Erythroblast (primary cell): ENCODE measurements around the gene SHLD2.
"Not testable (repeated sequence)": the region's sequence is repeated elsewhere in the genome, so short reads cannot be mapped to it uniquely, and the experiment has no call there.

Source experiments
- DNase-seq, 2 experiments: peaks; one replicate each; lab custom pipeline; 2025; lab: John Stamatoyannopoulos, UW
- GATA1 ChIP-seq: IDR thresholded peaks from 2 replicates; pipeline ENCODE4 v1.6.1; 2011; ENCODE audit warnings: low read depth, mild to moderate bottlenecking, control low read depth, low read length, moderate library complexity
- POLR2A ChIP-seq: IDR thresholded peaks from 2 replicates; pipeline ENCODE4 v1.6.1; 2011; ENCODE audit warnings: mild to moderate bottlenecking, low read length

Gene SHLD2

DNA sequence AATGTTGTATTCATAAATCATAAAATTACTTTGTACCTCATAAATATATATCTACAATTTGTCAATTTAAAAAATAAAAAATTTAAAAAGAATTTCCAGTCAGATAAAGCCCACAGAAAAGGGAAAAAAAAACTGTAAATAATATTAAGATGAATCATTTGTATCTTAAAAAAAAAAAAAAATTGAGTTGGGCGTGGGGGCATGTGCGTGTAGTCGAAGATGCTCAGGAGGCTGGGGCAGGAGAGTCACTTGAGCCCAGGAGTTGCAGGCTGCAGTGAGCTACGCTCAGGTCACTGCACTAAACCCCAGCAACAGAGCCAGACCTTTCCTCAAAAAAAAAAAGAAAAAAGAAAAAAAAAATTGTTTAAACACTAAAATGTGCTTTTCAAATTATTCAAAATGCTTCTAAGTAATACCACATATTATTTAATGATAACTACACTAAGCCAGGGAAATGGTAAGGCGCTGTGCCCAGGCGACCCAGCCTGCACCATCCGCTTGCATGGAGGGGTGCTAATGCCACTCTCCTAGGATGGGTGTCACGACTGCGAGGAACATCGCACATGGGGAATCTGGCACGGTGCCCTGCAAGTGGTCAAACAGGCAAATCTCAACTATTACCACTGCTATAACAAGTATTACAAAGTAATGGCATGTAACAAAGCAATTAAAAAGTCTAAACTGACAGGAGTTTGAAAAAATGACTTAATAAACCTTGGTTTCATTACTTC lies 15.7 kb upstream of the SHLD2 start:
- TF ChIP-seq GATA1 (no peak), POLR2A (no peak)
- DNase-seq = no peak

DNA sequence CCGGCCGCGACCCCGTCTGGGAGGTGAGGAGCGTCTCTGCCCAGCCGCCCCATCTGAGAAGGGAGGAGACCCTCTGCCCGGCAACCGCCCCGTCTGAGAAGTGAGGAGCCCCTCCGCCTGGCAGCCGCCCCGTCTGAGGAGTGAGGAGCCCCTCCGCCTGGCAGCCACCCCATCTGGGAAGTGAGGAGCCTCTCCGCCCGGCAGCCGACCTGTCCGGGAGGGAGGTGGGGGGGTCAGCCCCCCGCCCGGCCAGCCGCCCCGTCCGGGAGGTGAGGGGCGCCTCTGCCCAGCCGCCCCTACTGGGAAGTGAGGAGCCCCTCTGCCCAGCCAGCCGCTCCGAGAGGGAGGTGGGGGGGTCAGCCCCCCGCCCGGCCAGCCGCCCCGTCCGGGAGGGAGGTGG lies 14.4 kb upstream of the SHLD2 start:
- DNase-seq = not testable (repeated sequence)

DNA sequence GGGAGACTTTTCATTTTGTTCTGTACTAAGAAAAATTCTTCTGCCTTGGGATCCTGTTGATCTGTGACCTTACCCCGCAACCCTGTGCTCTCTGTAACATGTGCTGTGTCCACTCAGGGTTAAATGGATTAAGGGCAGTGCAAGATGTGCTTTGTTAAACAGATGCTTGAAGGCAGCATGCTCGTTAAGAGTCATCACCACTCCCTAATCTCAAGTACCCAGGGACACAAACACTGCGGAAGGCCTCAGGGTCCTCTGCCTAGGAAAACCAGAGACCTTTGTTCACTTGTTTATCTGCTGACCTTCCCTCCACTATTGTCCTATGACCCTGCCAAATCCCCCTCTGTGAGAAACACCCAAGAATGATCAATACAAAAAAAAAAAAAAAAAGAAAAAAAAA lies 13.4 kb upstream of the SHLD2 start:
- DNase-seq = not testable (repeated sequence)

DNA sequence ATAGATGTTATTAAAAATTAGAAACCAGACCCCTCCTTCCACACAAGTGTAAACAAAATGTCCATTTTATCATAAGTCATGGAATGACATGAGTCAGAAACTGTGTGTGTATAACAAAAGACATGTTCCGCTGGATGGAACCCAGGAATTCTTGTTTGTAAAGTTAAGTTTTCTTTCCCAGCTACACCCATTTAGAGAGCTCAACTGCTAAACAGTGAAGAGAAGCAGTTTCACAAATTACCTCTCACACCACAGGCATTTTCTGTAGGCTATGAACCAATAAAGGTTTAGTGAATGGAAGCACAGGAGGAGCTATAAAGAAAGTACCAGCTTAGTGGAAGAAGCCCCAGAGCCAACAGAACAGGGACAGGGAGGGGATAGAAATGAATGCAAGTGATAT lies 12.8 kb upstream of the SHLD2 start:
- DNase-seq = not testable (repeated sequence)

DNA sequence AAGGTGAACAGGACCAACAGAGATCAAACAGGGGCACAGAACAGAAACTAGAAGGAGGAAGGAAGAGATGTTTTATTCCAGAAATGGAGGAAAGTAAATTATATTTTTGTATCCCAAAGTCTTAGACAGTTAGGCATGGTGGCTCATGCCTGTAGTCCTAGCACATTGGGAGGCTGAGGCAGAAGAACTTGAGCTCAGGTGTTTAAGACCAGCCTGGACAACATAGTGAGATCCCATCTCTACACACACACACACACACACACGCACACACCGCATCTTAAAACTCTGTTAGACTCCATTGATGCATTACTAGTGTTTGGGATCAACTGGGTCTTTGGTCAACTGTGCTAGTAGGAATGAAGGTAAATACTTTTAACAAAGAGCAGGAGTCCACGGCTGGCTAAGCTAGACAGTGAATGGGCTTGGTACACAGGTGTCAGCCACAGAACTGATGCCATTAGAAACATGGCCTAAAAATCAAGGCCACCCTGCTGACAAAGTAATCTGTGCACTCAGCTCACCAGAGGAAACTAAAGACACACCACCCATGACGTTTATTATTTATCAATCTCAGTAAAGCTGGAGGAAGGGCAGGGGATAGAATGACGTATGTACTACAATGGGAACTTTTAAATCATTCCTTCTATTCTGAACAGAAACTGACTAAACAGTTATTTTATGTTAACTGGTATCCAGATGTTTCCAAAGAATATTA lies 11.3 kb upstream of the SHLD2 start:
- DNase-seq = not testable (repeated sequence)

DNA sequence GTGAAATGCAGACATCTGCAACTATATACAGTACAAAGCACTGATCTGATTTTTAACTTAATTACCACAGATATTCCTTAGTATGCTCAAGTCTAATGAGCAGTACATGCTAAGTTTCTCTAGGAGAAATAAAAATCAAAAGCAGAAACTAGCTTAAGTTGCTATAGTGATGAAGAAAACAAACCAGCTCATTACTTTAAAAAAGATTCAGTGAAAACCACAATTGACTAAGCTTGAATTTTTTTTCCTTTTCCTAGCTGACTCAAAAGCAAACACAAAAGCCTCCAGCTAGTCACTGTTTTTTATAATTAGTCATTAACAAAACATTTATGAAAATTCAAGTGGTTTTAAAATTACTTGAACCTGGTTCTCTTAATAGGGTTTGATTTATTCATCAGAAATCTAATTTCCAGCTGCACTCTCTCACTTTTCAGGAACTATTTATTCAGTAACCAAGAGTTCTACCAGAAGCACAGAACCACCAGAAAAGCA lies 10.7 kb upstream of the SHLD2 start:
- DNase-seq = not testable (repeated sequence)

DNA sequence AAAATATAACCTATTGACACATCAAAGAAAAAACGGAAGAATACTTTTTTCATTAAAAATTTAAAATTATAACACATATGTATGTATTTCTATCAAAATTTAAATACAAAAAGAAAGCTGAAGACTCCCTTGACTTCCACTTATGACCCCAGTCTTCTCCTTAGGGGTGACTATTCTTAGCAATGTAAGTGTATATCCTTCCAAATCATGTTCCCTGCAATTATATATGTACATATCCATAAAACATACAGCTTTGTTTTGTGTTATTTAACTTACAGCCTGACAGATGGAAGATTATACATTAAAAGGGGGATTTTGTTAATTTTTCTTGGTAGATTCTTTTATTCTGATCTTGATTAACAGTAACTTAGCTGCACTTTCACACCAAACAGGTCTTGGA lies 9.5 kb upstream of the SHLD2 start:
- no peak for DNase-seq
- TF ChIP-seq POLR2A (no peak), GATA1 (no peak)

DNA sequence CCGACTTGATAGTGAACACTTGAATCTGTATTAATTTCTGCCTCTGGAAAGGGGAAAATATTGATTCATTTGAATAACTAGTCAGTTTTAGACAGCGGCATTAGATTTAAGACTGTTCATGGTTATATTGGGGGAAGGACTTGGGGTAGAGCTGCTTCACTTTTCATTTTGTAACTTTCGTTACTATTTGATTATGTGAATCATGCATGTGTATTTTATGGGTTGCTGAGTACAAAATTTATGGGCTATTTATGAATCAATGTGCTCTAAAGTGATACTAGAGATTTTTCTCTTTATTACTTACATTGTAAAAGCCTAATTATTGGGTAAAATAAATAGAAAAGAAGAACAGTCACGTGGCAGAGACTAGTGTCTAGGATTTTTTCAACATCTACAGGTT lies 5.3 kb upstream of the SHLD2 start:
- DNase-seq = no peak
- TF ChIP-seq GATA1 (no peak), POLR2A (no peak)

DNA sequence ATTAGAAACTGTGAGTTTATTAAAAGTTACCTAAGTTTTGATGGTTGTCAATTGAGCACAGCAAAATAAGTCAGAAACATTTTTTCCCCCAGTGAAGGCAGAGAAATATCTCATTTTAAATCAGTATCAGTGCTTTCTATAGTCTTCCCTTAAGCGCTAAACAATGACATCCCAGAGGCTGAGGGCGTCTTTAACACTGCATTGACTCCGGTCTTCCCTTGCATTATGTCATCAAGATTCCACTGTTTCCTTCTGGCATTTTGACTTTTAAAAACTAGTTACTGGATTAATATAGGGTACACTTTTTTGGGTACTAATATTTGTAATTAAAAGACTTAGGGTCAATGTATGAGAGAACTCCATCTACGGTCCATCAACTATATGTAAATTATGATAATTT lies 4.2 kb upstream of the SHLD2 start:
- no peak for DNase-seq
- no peak for TF ChIP-seq GATA1
- TF ChIP-seq POLR2A = no peak

DNA sequence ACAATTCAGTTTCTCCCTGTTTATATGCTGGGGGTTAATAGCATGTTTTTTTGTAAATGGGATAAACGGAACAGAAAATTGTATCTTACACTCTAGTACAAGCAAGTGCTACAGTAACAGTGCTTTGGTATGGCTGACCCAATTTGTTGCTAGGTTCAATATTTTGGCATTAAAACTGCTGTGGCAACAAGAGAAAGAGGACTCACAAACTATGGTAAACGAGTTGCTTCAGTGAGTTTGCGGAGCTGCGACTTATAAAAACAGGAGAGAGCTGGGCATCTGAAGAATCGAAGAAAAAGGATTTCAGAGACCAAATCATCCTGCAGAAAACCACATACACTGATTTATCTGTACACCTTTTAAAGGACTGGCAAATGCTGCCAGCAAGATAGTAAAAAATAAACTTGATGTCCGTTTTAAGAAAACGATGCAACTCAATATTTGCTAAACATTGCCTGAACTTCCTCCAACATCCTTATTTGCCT lies 2.6 kb upstream of the SHLD2 start:
- peak; percentile 11 to 12 for DNase-seq
- TF ChIP-seq GATA1 = no peak
- no peak for TF ChIP-seq POLR2A

DNA sequence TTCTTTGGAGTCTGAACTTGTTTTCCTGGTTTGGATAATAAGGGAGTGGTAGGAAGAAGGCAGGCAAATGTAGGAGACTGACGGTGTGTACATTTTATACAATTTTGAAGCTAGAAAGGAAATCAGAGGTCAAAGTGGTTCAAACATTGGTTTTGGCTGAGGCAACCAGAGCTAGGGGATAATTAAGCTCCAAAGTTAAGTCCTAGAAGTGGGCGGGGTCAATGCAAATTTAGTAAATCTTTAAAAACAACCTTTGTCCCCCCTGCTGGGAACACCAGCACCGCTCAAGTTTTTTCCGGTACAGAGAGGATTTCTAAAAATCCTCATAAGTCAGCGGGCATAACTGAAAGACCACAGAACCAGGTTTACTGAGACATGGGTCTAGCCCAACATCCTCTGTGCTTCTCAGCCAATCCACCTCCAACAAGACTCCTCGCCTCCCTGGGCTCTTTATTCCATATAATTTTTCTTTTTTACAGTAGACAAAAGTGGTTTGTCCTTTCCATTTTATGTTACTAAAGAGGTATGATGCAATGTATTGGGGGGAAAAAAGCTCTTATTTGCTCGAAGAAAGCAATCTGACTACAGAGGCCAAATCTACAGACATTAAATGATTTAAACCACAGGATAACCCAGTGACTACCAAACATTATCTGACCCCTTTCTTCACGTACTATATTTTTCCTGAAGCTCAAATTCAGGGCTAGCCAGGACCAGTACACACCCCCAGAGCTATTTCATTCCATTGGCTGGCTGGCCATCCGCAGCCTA lies 2.0 kb upstream of the SHLD2 start:
- DNase-seq = peak; percentile 18 to 26

DNA sequence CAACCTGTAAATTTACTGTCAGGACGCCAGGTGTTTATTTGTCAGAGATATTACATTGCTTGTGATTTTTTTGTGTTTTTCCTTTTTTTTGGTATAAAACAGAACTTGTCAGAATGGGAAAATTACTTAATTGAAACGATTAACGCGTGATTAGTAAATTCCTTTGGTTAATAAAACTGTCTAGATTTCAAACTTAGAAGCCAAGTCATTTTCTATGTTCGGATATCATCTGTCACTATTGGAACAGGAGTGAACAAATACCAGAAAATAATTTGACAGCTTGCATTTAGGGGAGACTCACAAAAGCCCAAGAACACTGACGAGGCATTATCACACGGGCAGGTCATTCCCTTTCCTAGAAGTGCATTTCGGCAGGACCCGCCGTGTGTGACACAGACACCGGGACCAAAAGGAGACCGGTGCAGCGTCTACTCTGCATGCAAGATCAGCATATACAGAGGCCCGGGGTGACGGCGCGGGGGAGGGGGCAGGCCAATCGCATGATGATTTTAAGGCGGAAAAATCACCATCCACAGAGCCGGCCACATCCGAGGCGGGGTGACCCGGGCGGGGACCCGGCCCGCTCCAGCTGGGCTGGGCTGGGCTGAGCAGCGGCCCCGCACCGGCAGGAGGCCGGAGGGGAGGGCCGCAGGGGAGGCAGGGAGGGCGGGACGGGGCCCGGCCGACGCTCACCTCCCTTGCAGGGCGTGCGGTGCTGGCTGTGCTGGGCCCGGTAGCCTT lies 1.2 kb upstream of the SHLD2 start:
- DNase-seq = peak; percentile 72 to 80
- TF ChIP-seq GATA1 (no peak), POLR2A (no peak)

More for the DNA sequence above, 2.0 kb upstream of the SHLD2 start:
- TF ChIP-seq POLR2A (no peak), GATA1 (no peak)

DNA sequence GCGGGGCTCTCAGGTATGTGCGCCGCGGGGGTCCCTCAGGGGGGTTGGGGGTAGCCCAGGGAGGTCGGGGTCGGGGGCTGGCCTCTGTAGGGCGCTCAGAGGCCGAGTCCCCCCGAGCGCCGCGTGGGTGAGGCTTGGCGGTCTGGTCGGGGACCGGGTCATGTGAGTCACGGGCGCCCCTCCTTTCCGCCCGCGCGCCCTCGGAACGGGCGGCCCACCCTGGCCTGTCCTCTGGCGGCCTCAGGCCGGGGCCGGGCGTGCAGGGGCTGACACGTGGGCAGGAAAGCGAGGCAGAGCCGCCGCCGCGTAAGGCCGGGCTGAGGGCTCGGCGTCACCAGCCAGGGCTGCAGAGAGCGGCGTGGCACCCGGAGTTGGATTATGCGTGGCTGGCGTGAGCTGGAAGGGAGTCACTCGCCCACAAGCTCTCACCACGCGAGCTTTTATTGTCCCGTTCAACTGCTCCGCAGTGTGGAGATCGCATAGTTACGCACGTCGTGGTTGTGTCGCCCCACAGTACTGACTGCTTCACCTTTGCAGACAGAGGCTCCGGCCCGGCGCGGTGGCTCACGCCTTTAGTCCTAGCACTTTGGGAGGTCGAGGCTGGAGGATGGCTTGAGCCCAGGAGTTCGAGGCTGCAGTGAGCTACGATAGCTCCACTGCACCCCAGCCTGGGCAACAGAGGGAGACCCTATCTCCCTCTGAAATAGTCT lies 385 bp downstream of the SHLD2 start:
- TF ChIP-seq POLR2A (peak; percentile 47), GATA1 (no peak)
- peak; percentile 83 to 84 for DNase-seq

DNA sequence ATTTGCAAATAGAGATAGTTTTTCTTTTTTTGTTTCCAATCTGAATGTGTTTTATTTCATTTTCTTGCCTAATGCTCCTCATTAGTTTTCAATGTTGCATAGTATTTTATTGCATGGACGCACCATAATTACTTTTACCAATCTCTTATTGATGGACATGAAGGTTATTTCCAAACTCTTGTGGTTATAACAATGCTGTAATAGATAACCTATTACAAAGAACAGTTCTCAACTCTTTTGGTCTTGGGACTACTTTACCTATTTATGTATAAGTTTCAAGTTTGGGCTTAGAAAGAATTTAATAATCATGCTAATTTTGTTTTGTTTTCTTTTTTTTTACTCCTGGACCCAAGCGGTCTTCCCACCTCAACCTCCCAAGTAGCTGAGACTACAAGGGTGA lies 7.0 kb downstream of the SHLD2 start:
- no peak for DNase-seq
- TF ChIP-seq GATA1 = no peak
- no peak for TF ChIP-seq POLR2A

DNA sequence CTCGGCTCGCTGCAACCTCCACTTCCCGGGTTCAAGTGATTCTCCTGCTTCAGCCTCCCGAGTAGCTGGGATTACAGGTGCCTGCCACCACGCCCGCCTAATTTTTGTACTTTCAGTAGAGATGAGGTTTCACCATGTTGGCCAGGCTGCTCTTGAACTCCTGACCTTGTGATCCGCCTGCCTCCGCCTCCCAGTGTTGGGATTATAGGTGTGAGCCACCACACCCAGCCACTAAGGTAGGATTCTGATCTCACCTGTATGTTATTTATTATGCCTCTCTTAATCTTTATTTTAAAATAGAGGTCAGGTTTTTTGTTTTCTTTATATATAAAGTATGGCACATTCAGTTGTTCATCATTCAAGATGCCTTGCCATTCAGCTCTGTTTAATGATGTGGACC lies 9.7 kb downstream of the SHLD2 start:
- not testable (repeated sequence) for DNase-seq
